ENCODE results near the gene NCLN. TPM values are rescaled to one million over a fixed set of nuclear protein-coding genes. Genes with fewer than 3 reads are reported as not detected.

Gene NCLN
- total RNA-seq, 4 donors from 2014 or later: 28.4 to 40.4 (median 32.5) TPM

DNA sequence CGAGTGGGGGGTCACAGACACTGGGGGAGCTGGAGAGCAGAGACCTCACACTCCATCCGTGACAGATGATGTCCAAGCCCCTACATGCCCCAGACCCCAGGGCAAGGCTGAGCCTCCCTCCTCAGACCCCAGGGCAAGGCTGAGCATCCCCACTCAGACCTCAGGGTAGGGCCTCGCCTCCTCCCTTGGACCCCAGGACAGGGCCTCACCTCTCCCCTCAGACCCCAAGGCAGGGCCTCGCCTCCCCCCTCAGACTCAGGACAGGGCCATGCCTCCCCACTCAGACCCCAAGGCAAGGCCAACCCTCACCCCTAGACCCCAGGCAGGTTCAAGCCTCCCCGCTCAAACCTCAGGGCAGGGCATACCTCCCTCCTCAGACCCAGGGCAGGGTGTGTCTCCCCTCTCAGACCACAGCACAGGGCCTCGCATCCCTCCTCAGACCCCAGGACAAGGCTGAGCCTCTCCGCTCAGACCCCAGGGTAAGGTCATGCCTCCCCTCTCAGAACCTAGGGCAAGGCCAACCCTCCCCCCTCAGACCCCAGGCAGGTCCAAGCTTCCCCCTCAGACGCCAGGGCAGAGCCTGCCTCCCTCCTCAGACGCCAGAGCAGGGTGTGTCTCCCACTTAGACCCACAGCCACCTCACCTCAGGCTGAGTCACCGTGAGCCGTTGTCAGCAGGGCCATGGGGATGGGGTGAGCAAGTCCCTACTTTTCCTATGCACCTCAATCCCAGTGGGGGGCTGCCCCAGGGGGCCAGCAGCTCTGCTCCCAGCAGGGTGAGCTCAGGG is 8.8 kb upstream of the NCLN start:
- WGBS, 2 donors: 54 to 64% methylated on average over 10 to 11 of the region's 11 CpGs
- TF ChIP-seq, protein P1, sequence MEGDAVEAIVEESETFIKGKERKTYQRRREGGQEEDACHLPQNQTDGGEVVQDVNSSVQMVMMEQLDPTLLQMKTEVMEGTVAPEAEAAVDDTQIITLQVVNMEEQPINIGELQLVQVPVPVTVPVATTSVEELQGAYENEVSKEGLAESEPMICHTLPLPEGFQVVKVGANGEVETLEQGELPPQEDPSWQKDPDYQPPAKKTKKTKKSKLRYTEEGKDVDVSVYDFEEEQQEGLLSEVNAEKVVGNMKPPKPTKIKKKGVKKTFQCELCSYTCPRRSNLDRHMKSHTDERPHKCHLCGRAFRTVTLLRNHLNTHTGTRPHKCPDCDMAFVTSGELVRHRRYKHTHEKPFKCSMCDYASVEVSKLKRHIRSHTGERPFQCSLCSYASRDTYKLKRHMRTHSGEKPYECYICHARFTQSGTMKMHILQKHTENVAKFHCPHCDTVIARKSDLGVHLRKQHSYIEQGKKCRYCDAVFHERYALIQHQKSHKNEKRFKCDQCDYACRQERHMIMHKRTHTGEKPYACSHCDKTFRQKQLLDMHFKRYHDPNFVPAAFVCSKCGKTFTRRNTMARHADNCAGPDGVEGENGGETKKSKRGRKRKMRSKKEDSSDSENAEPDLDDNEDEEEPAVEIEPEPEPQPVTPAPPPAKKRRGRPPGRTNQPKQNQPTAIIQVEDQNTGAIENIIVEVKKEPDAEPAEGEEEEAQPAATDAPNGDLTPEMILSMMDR (IDR thresholded peaks at IDR 0.05): no peak
- TF ChIP-seq POLR2A (IDR thresholded peaks at IDR 0.05): no peak
- no peak overlapping the region for H3K4me3 ChIP-seq (ENCODE audit: low read depth, poor library complexity, severe bottlenecking)
- no peak for DNase-seq (ENCODE audit: low spot score in 2 of 2)
- intact Hi-C loops (cut with DNase I; ENCODE audit: low total_unique reads): no loop called here

DNA sequence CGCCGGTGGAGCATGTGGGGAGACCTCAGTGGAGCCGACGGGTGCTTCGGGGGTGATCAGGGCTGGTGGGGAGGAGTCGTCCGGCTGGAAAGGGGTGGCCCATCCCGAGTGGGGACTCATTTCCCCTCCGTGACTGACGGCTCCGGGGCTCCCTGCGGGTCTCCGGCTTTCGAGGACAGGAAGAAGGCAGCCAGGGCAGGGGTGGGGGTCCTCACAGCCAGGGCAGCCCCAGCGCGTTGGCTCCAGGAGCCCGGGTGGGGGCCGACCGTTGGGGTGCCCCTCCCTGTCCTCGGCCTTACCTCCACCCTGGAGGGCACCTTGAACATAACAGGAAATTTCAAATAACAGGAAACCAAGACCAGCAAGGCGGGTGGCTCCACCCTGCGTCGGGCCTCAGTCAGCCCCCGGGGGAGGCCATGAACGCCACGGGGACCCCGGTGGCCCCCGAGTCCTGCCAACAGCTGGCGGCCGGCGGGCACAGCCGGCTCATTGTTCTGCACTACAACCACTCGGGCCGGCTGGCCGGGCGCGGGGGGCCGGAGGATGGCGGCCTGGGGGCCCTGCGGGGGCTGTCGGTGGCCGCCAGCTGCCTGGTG is 7.3 kb upstream of the NCLN start, which contains the start of gene S1PR4:
Gene S1PR4, plus strand, starts transcription at position 393 of the 596 bp plus-strand sequence. Its CDS starts 24 bp downstream, at position 417.
- no peak for DNase-seq (ENCODE audit: low spot score in 2 of 2)
- TF ChIP-seq, protein P1 (IDR thresholded peaks at IDR 0.05): no peak
- TF ChIP-seq POLR2A (IDR thresholded peaks at IDR 0.05): no peak
- intact Hi-C loops (cut with DNase I; ENCODE audit: low total_unique reads): no loop called here
- WGBS, 2 donors: 58 to 68% methylated on average over 34 to 41 of the region's 42 CpGs
- no peak within 1 kb of the TSS for H3K4me3 ChIP-seq (ENCODE audit: low read depth, poor library complexity, severe bottlenecking)

DNA sequence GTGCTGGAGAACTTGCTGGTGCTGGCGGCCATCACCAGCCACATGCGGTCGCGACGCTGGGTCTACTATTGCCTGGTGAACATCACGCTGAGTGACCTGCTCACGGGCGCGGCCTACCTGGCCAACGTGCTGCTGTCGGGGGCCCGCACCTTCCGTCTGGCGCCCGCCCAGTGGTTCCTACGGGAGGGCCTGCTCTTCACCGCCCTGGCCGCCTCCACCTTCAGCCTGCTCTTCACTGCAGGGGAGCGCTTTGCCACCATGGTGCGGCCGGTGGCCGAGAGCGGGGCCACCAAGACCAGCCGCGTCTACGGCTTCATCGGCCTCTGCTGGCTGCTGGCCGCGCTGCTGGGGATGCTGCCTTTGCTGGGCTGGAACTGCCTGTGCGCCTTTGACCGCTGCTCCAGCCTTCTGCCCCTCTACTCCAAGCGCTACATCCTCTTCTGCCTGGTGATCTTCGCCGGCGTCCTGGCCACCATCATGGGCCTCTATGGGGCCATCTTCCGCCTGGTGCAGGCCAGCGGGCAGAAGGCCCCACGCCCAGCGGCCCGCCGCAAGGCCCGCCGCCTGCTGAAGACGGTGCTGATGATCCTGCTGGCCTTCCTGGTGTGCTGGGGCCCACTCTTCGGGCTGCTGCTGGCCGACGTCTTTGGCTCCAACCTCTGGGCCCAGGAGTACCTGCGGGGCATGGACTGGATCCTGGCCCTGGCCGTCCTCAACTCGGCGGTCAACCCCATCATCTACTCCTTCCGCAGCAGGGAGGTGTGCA is 6.6 kb upstream of the NCLN start:
- no peak for DNase-seq (ENCODE audit: low spot score in 2 of 2)
- intact Hi-C loops (cut with DNase I; ENCODE audit: low total_unique reads): no loop called here
- 80 to 83% methylated on average over 39 to 47 of the region's 52 CpGs for WGBS, 2 donors
- H3K4me3 ChIP-seq (ENCODE audit: low read depth, poor library complexity, severe bottlenecking): no peak overlapping the region
- TF ChIP-seq, protein P1 (IDR thresholded peaks at IDR 0.05): no peak
- TF ChIP-seq POLR2A (IDR thresholded peaks at IDR 0.05): no peak

DNA sequence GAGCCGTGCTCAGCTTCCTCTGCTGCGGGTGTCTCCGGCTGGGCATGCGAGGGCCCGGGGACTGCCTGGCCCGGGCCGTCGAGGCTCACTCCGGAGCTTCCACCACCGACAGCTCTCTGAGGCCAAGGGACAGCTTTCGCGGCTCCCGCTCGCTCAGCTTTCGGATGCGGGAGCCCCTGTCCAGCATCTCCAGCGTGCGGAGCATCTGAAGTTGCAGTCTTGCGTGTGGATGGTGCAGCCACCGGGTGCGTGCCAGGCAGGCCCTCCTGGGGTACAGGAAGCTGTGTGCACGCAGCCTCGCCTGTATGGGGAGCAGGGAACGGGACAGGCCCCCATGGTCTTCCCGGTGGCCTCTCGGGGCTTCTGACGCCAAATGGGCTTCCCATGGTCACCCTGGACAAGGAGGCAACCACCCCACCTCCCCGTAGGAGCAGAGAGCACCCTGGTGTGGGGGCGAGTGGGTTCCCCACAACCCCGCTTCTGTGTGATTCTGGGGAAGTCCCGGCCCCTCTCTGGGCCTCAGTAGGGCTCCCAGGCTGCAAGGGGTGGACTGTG is 5.9 kb upstream of the NCLN start:
- no peak for TF ChIP-seq POLR2A (IDR thresholded peaks at IDR 0.05)
- TF ChIP-seq, protein P1 (IDR thresholded peaks at IDR 0.05): no peak
- WGBS, 2 donors: 84 to 86% methylated on average over 26 to 31 of the region's 31 CpGs
- no peak for DNase-seq (ENCODE audit: low spot score in 2 of 2)
- intact Hi-C loops (cut with DNase I; ENCODE audit: low total_unique reads): no loop called here
- H3K4me3 ChIP-seq (ENCODE audit: low read depth, poor library complexity, severe bottlenecking): no peak overlapping the region

DNA sequence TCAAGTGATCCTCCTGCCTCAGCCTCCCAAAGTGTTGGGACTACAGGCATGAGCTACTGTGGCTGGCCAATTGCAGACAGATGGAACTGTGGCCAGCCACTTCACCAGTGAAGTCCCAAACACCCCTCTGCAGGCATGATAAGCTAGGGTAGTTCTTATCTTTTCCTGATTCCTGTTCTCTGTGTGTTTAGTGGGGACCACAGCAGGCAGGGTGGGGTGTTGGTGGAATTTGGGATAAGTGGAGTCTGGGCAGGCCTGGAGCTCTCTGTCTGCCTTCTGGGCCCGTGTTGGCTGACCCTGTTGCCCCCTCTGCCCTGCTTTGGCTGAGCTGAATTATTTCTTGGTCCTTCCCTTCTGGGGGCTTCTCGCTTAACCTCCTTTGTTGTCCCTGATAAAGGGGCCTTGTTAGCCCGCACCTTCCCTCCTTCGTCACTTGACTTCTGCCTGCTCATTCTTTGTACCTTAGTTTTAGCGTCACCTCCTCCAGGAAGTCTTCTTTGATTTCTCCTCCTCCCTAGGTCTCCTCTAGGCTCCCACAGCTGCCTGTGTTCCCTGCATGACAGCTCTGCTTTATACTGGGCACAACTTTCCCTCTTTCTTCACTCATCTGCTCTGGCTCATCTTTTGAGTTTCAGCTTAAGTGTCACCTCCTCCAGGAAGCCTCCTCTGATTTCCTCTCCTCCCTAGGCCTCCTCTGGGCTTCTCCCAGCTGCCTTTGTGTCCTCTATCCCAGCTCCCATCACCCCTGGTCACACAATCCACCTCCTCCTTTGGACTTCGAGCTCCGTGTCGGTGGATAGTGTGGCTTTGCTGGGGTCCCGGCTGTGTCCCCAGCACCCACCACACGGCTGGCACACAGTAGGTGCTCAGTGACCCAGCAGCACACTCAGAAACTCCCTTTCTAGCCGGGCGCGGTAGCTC is 1.7 kb upstream of the NCLN start:
- TF ChIP-seq POLR2A (IDR thresholded peaks at IDR 0.05): no peak
- WGBS, 2 donors: 71 to 78% methylated on average over 13 of the region's 13 CpGs
- no peak overlapping the region for H3K4me3 ChIP-seq (ENCODE audit: low read depth, poor library complexity, severe bottlenecking)
- intact Hi-C loops (cut with DNase I; ENCODE audit: low total_unique reads): no loop called here
- DNase-seq (ENCODE audit: low spot score in 2 of 2): no peak
